GM13976 (cell line): ENCODE data around the gene SELENOO.

Source experiments
- DNase-seq: peaks from one replicate; pipeline ENCODE4 v3.0.0; 2012; ENCODE audit warnings: low spot score
- CTCF ChIP-seq: IDR thresholded peaks from 2 replicates; pipeline ENCODE4 v1.5.1; 2012; ENCODE audit warnings: borderline replicate concordance, mild to moderate bottlenecking; ENCODE audit not compliant: insufficient read depth; ENCODE audit errors: extremely low read depth, missing control alignments, control extremely low read depth
- in situ Hi-C: fragments of 300-500 bp; cut with MboI; formaldehyde crosslinking; loops from one replicate; pipeline ENCODE4 v1.12.0; 2022; ENCODE audit warnings: low sequenced_read_pairs, mixed read lengths, inconsistent platforms; ENCODE audit not compliant: unreplicated experiment

Gene SELENOO, protein sequence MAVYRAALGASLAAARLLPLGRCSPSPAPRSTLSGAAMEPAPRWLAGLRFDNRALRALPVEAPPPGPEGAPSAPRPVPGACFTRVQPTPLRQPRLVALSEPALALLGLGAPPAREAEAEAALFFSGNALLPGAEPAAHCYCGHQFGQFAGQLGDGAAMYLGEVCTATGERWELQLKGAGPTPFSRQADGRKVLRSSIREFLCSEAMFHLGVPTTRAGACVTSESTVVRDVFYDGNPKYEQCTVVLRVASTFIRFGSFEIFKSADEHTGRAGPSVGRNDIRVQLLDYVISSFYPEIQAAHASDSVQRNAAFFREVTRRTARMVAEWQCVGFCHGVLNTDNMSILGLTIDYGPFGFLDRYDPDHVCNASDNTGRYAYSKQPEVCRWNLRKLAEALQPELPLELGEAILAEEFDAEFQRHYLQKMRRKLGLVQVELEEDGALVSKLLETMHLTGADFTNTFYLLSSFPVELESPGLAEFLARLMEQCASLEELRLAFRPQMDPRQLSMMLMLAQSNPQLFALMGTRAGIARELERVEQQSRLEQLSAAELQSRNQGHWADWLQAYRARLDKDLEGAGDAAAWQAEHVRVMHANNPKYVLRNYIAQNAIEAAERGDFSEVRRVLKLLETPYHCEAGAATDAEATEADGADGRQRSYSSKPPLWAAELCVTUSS

GRCh38 chr22:50200461-50201190 is at the start of gene SELENOO:
TSS of gene SELENOO (plus strand) at chr22:50201011. CDS start at chr22:50201037, 26 bp downstream.
- peak; percentile 99 for DNase-seq
- no peak for TF ChIP-seq CTCF
- in situ Hi-C loops: loop anchor here (10.0 kb wide), 1 partner anchor 46 kb away; no protein-coding TSS in a partner anchor

DNA sequence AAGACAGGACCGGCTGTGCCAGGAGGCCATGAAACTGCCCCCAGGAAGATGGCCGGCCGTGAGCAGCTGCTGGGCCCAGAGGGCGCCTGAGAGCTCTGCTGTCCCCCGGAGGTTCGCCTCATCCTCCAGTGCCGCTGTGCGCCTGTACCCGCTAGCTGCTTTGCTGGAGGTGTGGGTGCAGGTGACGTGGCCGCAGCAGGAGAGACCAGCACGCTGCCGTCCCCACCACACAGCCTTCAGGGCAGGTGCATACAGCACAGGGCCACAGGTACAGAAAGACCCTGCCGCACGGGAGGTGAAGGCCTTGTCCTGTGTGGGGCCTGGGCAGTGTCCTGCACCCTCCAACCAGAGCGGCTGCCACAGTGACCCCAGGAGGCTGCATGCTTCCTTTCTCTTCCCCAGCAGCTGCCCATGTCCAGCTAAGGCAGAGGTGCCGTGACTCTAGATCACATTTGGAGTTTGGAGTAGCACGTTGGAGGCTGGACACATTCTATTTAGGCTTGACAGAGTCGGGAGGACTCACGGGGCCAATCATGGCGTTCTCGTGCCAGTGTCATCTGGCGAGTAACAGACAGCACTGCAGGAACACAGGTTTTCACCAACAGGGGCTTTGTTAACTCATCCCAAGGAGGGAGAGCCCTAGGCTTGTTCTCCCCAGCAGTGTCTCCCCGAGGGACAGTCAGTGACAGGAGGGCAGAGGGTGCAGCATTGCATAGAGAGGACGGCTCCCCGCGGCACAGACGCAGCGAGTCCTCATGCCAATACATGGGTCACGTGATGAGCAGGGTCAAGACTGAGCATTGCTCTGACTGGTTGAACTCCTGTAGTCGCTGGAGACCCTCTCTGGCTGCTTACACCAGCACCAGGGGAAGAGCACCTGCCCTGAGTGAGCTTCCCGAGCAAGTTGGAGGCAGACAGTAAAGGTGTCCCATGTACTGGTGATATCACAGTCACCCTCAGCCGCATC is 49.0 kb upstream of the SELENOO start:
- TF ChIP-seq CTCF: no peak
- in situ Hi-C loops: loop anchor here (10.0 kb wide), 1 partner anchor 53 kb away; the partner anchor contains the start of gene SELENOO
- peak; percentile 27 for DNase-seq

GRCh38 chr22:50153056-50153755 is 47.6 kb upstream of the SELENOO start:
- no peak for TF ChIP-seq CTCF
- DNase-seq: peak; percentile 24
- in situ Hi-C loops: loop anchor here (10.0 kb wide), 1 partner anchor 52 kb away; the partner anchor contains the start of gene SELENOO

DNA sequence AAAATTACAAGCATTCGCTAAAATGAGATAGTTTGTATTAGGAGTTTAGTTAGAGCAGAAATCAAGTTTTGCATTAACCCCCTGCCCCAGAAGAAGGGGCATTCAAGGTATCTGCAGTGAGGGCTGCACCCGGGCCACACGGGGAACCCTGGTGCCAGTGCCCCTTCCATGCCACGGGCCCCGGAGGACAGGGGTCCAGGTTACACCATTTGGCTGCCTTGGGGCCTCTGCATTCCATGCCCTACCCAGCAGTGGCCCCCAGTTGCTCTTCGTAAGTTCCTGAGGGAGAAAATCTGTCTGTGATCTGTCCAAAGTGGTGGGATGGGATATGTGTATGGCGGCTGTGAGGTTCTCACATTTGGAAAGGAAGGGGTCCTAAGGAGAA is 47.1 kb upstream of the SELENOO start:
- no peak for TF ChIP-seq CTCF
- in situ Hi-C loops: loop anchor here (10.0 kb wide), 1 partner anchor 51 kb away; the partner anchor contains the start of gene SELENOO
- peak; percentile 20 for DNase-seq

- TF ChIP-seq CTCF: no peak
- in situ Hi-C loops: loop anchor here (10.0 kb wide), 1 partner anchor 47 kb away; the partner anchor contains the start of gene SELENOO
- no peak for DNase-seq
These were observed 43.0 kb upstream of the SELENOO start for GRCh38 chr22:50157709-50158375.
